HG03432 (cell line): ENCODE results near the gene ERBB4.
A peak's percentile ranks its signal among the peaks of the same experiment; 100 is the strongest.

Experiments used
- ATAC-seq: cut with Tn5 transposase; IDR thresholded peaks from one replicate; pipeline ENCODE4 v1.9.1; 2021; ENCODE audit warnings: mild to moderate bottlenecking, moderate library complexity; ENCODE audit not compliant: unreplicated experiment

Gene ERBB4

GRCh38 chr2:212538305-212539071, at the start of gene ERBB4:
Gene ERBB4, minus strand, starts transcription at chr2:212538802. Its CDS starts 272 bp downstream, at chr2:212538530.
- ATAC-seq: no peak

GRCh38 chr2:212580117-212580516, 41.5 kb upstream of the ERBB4 start:
- ATAC-seq: no peak

- ATAC-seq: no peak
Observed at GRCh38 chr2:212556296-212556695, 17.7 kb upstream of the ERBB4 start.

GRCh38 chr2:212554233-212554632, 15.6 kb upstream of the ERBB4 start:
- no peak for ATAC-seq

GRCh38 chr2:212549941-212550340, 11.3 kb upstream of the ERBB4 start:
- ATAC-seq: no peak

GRCh38 chr2:212549463-212549862, 10.9 kb upstream of the ERBB4 start:
- ATAC-seq: no peak

GRCh38 chr2:212548455-212548819, 9.8 kb upstream of the ERBB4 start:
- ATAC-seq: peak; percentile 51

GRCh38 chr2:212547716-212548454, 9.3 kb upstream of the ERBB4 start:
- no peak for ATAC-seq

- ATAC-seq: no peak
Observed at GRCh38 chr2:212546669-212547068, 8.1 kb upstream of the ERBB4 start.

GRCh38 chr2:212540341-212540740, 1.7 kb upstream of the ERBB4 start:
- ATAC-seq: no peak

GRCh38 chr2:212539072-212539880, 674 bp upstream of the ERBB4 start:
- ATAC-seq: no peak

GRCh38 chr2:212537726-212538304, 787 bp downstream of the ERBB4 start:
- no peak for ATAC-seq

GRCh38 chr2:212536817-212537725, 1.5 kb downstream of the ERBB4 start:
- ATAC-seq: peak; percentile 23

GRCh38 chr2:212535996-212536816, 2.4 kb downstream of the ERBB4 start:
- no peak for ATAC-seq

GRCh38 chr2:212534336-212534735, 4.3 kb downstream of the ERBB4 start:
- ATAC-seq: no peak

- ATAC-seq: no peak
Observed at GRCh38 chr2:212532585-212532984, 6.0 kb downstream of the ERBB4 start.

GRCh38 chr2:212532087-212532486, 6.5 kb downstream of the ERBB4 start:
- no peak for ATAC-seq

GRCh38 chr2:212531499-212531898, 7.1 kb downstream of the ERBB4 start:
- ATAC-seq: no peak

GRCh38 chr2:212530991-212531390, 7.6 kb downstream of the ERBB4 start:
- ATAC-seq: no peak
